ENCODE results near the gene ZNF608.

DNA sequence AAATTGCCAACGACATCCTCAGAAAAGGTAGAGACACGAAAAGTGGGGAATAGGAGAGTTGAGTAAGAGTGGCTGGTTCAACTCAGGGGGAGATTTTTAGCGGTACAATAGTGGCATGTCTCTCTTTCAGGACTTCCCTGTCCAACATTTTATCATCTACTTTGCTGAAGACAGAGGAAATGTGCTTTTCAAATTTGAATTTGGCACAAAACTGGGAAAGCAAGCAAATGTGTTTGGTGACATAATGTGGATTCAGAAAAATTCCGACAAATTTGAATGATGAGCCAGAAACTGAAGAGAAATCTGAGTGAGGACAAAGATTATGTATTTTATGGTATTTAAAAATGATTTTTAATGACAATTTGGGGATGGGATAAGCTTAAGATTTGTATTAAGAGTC, 33.6 kb upstream of the ZNF608 start:
- no peak for TF ChIP-seq POLR2AphosphoS5 (IDR thresholded peaks at IDR 0.05; ENCODE audit: low read depth, low read length)
- no peak for TF ChIP-seq POLR2A (IDR thresholded peaks at IDR 0.05; ENCODE audit: low read depth, low read length)

Data from GM12891 (cell line).